ENCODE measurements around the gene PAXIP1. TPM values are rescaled to one million over a fixed set of nuclear protein-coding genes. Genes with fewer than 3 reads are reported as not detected.

PAXIP1 gene
- total and polyA plus RNA-seq, 10 of the 15 experiments (the other 5 are each of a cell fraction or from before 2014, with no cell fraction given): 7.3 to 27.2 (median 18.1) TPM

DNA sequence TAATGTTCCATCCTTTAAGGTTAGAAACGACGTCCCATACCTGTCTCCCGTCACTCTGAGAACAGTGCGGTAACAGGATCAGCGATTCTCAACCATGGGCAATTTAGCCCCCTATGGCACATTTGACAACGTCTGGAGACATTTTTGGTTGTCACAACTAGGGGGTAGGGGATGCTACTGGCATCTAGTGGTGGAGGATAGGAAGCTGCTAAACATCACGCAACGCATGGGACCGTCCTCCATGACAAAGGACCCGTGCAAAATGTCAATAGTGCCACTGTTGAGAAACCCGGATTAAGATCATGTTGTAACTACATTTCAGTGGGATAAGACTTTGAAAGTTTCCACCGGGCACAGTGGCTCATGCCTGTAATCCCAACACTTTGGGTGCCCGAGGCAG, 5.0 kb upstream of the PAXIP1 start:
- ATAC-seq: peak; percentile 21
- Histone ChIP-seq H3K27me3 (replicated peaks in 1 of 2; ENCODE audit: control insufficient read depth in 2 of 2, insufficient read depth in 2 of 2, low read length in 1 of 2) (no peaks in the 10 kb centered on the region), H3K4me3 (no peak overlapping the region), H3K9me3 (replicated peaks; ENCODE audit: control insufficient read depth, insufficient read depth, low read length) (no peaks in the 10 kb centered on the region), H3K4me2 (ENCODE audit: control insufficient read depth, insufficient read depth) (no peak overlapping the region), H3K9ac (ENCODE audit: control insufficient read depth, insufficient read depth, low read length) (no peak overlapping the region), H2AFZ (ENCODE audit: control insufficient read depth, low read depth, low read length) (no peak overlapping the region), H3K4me1 (ENCODE audit: control insufficient read depth, insufficient read depth, low read length) (no peaks in the 10 kb centered on the region), H3K27ac (ENCODE audit: control insufficient read depth, insufficient read depth) (no peak overlapping the region), H3K79me2 (ENCODE audit: control insufficient read depth, insufficient read depth, low read length) (peaks cover 15% of the 10 kb centered on the region), H3K36me3 (ENCODE audit: control insufficient read depth in 2 of 2, insufficient read depth in 2 of 2, low read length in 1 of 2) (no peaks in the 10 kb centered on the region), H4K20me1 (ENCODE audit: control insufficient read depth, insufficient read depth) (no peaks in the 10 kb centered on the region)
- FAIRE-seq: no peak
- WGBS (ENCODE audit: insufficient coverage, insufficient replicate concordance, low lambda C conversion rate, missing lambda C conversion rate): 93% methylated on average over 13 of the region's 13 CpGs
- intact Hi-C loops (cut with micrococcal nuclease; ENCODE audit: unreplicated experiment) (loop anchor here (1.0 to 10.0 kb wide), 3 partner anchors 80 to 337 kb away; no protein-coding TSS in a partner anchor), in situ Hi-C loops (cut with MboI) (no loop called here)
- CTCF ChIA-PET: interaction anchor here (1.0 to 7.0 kb wide), 11 partner anchors 8 to 181 kb away, joined by 3 to 97 read pairs (median 4); no protein-coding TSS in a partner anchor
- no TSS peak for BruUV-seq (replicated peaks)
- RAD21 ChIA-PET (ENCODE audit: unreplicated experiment): interaction anchor here (0.7 to 6.3 kb wide), 2 partner anchors 80 to 337 kb away, joined by 3 to 56 read pairs; no protein-coding TSS in a partner anchor
- SMC1A ChIA-PET (ENCODE audit: uncharacterized antibody, unreplicated experiment): interaction anchor here (0.9 to 4.4 kb wide), 8 partner anchors 9 to 294 kb away, joined by 3 to 44 read pairs (median 3); no protein-coding TSS in a partner anchor
- no peak for DNase-seq (ENCODE audit: low read depth, low spot score)
- POLR2A ChIA-PET: interaction anchor here (1.3 kb wide), 1 partner anchor 80 kb away, joined by 4 read pairs; no protein-coding TSS in a partner anchor
- TF ChIP-seq KDM1A (IDR thresholded peaks at IDR 0.05; ENCODE audit: borderline replicate concordance) (no peak), NFYA (IDR thresholded peaks at IDR 0.05; ENCODE audit: borderline replicate concordance, low read depth, low read length) (no peak), IRF4 (IDR thresholded peaks at IDR 0.05; ENCODE audit: low read depth, low read length) (no peak), BHLHE40 (IDR thresholded peaks at IDR 0.05; ENCODE audit: borderline replicate concordance in 1 of 2, low read depth in 2 of 2, low read length in 1 of 2) (peak in 1 of 2 experiments; percentile 63; a peak in 1 of 4 replicates), TARDBP (IDR thresholded peaks at IDR 0.05; ENCODE audit: borderline replicate concordance) (no peak), PAX5 (IDR thresholded peaks at IDR 0.05; ENCODE audit: borderline replicate concordance, low read depth, low read length) (no peak), ZNF274 (IDR thresholded peaks at IDR 0.05; ENCODE audit: insufficient read depth, insufficient read length) (no peak), TCF7 (IDR thresholded peaks at IDR 0.05; ENCODE audit: borderline replicate concordance) (no peak), MTA3 (IDR thresholded peaks at IDR 0.05; ENCODE audit: borderline replicate concordance, low read length) (no peak), NFIC (IDR thresholded peaks at IDR 0.05; ENCODE audit: low read depth, low read length) (no peak), YY1 (IDR thresholded peaks at IDR 0.05; ENCODE audit: low read depth, low read length) (peak; percentile 70), FOXK2 (IDR thresholded peaks at IDR 0.05) (no peak)
- TF ChIP-seq, protein P1, sequence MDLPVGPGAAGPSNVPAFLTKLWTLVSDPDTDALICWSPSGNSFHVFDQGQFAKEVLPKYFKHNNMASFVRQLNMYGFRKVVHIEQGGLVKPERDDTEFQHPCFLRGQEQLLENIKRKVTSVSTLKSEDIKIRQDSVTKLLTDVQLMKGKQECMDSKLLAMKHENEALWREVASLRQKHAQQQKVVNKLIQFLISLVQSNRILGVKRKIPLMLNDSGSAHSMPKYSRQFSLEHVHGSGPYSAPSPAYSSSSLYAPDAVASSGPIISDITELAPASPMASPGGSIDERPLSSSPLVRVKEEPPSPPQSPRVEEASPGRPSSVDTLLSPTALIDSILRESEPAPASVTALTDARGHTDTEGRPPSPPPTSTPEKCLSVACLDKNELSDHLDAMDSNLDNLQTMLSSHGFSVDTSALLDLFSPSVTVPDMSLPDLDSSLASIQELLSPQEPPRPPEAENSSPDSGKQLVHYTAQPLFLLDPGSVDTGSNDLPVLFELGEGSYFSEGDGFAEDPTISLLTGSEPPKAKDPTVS (IDR thresholded peaks at IDR 0.05; ENCODE audit: low read depth, low read length): no peak
- TF ChIP-seq, protein P2, sequence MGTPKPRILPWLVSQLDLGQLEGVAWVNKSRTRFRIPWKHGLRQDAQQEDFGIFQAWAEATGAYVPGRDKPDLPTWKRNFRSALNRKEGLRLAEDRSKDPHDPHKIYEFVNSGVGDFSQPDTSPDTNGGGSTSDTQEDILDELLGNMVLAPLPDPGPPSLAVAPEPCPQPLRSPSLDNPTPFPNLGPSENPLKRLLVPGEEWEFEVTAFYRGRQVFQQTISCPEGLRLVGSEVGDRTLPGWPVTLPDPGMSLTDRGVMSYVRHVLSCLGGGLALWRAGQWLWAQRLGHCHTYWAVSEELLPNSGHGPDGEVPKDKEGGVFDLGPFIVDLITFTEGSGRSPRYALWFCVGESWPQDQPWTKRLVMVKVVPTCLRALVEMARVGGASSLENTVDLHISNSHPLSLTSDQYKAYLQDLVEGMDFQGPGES (IDR thresholded peaks at IDR 0.05): no peak
- TF ChIP-seq, protein P3, sequence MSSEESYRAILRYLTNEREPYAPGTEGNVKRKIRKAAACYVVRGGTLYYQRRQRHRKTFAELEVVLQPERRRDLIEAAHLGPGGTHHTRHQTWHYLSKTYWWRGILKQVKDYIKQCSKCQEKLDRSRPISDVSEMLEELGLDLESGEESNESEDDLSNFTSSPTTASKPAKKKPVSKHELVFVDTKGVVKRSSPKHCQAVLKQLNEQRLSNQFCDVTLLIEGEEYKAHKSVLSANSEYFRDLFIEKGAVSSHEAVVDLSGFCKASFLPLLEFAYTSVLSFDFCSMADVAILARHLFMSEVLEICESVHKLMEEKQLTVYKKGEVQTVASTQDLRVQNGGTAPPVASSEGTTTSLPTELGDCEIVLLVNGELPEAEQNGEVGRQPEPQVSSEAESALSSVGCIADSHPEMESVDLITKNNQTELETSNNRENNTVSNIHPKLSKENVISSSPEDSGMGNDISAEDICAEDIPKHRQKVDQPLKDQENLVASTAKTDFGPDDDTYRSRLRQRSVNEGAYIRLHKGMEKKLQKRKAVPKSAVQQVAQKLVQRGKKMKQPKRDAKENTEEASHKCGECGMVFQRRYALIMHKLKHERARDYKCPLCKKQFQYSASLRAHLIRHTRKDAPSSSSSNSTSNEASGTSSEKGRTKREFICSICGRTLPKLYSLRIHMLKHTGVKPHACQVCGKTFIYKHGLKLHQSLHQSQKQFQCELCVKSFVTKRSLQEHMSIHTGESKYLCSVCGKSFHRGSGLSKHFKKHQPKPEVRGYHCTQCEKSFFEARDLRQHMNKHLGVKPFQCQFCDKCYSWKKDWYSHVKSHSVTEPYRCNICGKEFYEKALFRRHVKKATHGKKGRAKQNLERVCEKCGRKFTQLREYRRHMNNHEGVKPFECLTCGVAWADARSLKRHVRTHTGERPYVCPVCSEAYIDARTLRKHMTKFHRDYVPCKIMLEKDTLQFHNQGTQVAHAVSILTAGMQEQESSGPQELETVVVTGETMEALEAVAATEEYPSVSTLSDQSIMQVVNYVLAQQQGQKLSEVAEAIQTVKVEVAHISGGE (CRISPR knock-in tag; IDR thresholded peaks at IDR 0.05): no peak

Data from GM12878 (cell line).